A172 (cell line): ENCODE measurements around the gene DPY19L1. TPM values are rescaled to one million over a fixed set of nuclear protein-coding genes. Genes with fewer than 3 reads are reported as not detected.

Source experiments
- total RNA-seq: library from RNA; depleted of rRNA; stranded (reverse); fragments of >200 nt; shearing (Covaris generic); gene quantifications from 2 replicates; pipeline ENCODE4 v1.2.3, GENCODE V29; 2014; rRNA removed

The DPY19L1 gene
- total RNA-seq, 1 experiment from 2014 or later, result 75.3 TPM

Other genes starting within 250 kb of the DPY19L1 start
- 0.96 and 1.2 TPM in 2 replicates for gene TBX20, start 216.6 kb upstream of the DPY19L1 start, total RNA-seq